VCaP (cell line): Measurements from ENCODE around the gene MLF1.
A peak's percentile ranks its signal among the peaks of the same experiment; 100 is the strongest.

Experiments
- H3K27ac ChIP-seq: fragments of 450-650 bp; 2 replicates; pipeline ENCODE4 v1.5.1; 2017
- TF ChIP-seq, protein P1 (sequence below): fragments of 450-650 bp; conservative IDR thresholded peaks from 2 replicates; pipeline ENCODE4 v1.5.1; 2017; ENCODE audit warnings: mild to moderate bottlenecking, moderate library complexity

MLF1 gene, protein sequence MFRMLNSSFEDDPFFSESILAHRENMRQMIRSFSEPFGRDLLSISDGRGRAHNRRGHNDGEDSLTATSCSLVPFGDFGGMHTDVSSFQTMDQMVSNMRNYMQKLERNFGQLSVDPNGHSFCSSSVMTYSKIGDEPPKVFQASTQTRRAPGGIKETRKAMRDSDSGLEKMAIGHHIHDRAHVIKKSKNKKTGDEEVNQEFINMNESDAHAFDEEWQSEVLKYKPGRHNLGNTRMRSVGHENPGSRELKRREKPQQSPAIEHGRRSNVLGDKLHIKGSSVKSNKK

GRCh38 chr3:158570999-158571702 is at the start of gene MLF1:
Gene MLF1, plus strand, starts transcription at chr3:158571194. Its CDS starts 107 bp downstream, at chr3:158571301.
- no peak within 1 kb of the TSS for H3K27ac ChIP-seq
- TF ChIP-seq, protein P1, sequence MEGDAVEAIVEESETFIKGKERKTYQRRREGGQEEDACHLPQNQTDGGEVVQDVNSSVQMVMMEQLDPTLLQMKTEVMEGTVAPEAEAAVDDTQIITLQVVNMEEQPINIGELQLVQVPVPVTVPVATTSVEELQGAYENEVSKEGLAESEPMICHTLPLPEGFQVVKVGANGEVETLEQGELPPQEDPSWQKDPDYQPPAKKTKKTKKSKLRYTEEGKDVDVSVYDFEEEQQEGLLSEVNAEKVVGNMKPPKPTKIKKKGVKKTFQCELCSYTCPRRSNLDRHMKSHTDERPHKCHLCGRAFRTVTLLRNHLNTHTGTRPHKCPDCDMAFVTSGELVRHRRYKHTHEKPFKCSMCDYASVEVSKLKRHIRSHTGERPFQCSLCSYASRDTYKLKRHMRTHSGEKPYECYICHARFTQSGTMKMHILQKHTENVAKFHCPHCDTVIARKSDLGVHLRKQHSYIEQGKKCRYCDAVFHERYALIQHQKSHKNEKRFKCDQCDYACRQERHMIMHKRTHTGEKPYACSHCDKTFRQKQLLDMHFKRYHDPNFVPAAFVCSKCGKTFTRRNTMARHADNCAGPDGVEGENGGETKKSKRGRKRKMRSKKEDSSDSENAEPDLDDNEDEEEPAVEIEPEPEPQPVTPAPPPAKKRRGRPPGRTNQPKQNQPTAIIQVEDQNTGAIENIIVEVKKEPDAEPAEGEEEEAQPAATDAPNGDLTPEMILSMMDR = no peak

GRCh38 chr3:158522221-158523136 is 48.5 kb upstream of the MLF1 start:
- no peak overlapping the region for H3K27ac ChIP-seq
- TF ChIP-seq, protein P1 = no peak

DNA sequence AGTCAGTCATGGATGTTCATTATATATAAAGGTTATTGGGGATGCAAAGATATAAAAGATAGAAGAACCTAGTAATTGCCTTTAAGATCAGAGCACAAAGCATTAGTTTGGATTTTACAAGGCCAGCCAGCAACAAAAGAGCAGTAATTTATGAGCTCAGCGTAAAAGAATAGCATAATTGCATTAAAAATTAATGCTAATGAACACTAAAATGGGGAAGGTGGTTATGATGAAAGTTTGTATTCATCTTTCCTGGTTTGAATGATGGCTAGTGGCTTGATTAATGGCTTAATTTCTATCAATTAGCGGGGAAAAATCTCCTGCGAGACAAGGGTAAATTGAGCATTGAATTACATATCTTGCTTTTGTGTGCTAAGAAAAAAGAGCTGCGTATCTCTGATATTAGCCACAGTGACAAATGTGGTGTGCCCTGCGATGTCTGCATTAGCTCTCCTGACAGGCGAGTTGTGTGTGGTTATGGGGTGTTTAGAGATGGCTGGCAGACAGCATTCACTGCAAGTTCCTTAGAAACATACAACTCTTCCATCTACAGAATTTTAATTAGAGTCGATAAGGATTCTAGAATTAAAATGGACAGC is 42.8 kb upstream of the MLF1 start:
- TF ChIP-seq, protein P1 = no peak
- no peak overlapping the region for H3K27ac ChIP-seq

- TF ChIP-seq, protein P1 = no peak
- H3K27ac ChIP-seq = no peak overlapping the region
These were observed 39.7 kb upstream of the MLF1 start for GRCh38 chr3:158531334-158531733.

- no peak overlapping the region for H3K27ac ChIP-seq
- TF ChIP-seq, protein P1 = peak; percentile 88
These were observed 38.8 kb upstream of the MLF1 start for GRCh38 chr3:158532099-158532734.

GRCh38 chr3:158535918-158536317 is 35.1 kb upstream of the MLF1 start:
- H3K27ac ChIP-seq = no peak overlapping the region
- TF ChIP-seq, protein P1 = no peak
